HG03103 (cell line): ENCODE measurements around the gene SPIRE1.
"Not testable (repeated sequence)": the region's sequence is repeated elsewhere in the genome, so short reads cannot be mapped to it uniquely, and the experiment has no call there.

Source experiments
- ATAC-seq: cut with Tn5 transposase; IDR thresholded peaks from one replicate; pipeline ENCODE4 v1.9.1; 2021; ENCODE audit warnings: low read depth; ENCODE audit not compliant: unreplicated experiment

Gene SPIRE1

DNA sequence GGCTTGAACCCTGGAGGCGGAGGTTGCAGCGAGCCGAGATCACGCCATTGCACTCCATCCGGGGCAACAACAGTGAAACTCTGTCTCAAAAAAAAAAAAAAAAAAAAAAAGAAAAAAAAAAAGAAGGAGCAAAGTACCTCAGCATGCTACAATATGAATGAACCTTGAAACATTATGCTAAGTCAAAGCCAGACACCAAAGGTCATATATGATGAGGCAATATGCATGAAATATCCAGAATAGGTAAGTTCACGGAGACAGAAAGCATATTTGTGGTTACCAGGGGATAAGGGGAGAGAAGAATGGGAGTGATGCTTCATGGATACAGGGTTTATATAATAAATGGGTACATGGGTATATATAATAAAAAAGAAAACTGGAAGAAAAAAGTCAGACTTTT is 156.9 kb downstream of the SPIRE1 start:
- ATAC-seq: no peak

DNA sequence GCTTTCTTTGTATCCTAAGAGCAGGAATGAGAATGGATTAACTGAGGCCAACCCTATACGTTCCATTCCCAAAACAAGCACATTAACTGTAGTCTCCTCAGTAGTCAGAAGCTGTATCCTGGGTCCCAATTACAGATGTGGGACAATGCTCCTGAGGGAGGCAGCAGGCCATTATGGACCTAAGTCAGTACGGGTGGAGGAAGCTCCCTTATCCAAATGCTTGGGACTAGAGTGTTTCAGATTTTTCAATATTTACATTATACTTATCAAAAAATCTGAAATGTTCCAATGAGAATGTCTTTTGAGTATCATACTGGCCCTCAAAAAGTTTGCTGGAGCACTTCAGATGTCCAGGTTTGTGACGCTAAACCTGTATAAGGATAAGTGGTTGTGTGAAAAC is 160.1 kb downstream of the SPIRE1 start:
- no peak for ATAC-seq

DNA sequence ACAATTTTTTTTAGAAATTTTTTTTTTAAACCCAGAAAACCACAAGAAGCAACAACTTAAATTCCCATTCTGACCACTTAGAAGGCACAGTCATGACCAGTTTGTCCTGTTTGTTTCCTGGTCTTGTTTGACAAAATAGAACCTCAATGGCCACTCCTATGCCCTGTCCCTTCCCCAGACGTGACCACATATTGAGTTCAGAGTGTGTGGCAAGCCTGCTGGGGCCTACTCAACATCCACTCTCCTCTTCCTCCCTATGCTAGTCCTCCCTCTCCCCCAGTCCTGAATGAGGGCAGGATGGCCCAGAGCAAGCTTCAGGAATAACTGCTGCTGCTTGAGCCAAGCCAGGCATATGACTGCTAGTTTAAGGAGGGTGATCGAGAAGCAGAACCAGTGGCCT is 160.6 kb downstream of the SPIRE1 start:
- ATAC-seq: no peak

DNA sequence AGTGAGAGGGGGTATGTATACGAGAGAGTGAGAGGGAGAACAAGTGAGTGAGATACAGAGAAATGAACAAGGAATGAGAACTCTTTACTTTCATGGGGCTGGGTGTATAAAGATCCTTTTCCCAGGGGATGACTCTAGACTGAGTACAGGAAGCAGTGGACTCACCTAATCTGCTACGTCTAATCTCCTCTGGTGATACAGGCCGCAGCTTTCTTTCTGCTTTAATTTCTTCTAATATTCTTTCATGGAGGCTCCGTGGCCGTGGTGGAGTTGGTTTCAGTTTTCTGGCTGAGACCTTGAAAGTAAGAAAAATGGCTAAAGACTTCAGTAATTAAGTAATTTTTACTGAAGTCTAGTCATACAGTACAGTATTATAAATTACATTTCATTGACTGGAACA is 165.0 kb downstream of the SPIRE1 start:
- ATAC-seq: no peak

DNA sequence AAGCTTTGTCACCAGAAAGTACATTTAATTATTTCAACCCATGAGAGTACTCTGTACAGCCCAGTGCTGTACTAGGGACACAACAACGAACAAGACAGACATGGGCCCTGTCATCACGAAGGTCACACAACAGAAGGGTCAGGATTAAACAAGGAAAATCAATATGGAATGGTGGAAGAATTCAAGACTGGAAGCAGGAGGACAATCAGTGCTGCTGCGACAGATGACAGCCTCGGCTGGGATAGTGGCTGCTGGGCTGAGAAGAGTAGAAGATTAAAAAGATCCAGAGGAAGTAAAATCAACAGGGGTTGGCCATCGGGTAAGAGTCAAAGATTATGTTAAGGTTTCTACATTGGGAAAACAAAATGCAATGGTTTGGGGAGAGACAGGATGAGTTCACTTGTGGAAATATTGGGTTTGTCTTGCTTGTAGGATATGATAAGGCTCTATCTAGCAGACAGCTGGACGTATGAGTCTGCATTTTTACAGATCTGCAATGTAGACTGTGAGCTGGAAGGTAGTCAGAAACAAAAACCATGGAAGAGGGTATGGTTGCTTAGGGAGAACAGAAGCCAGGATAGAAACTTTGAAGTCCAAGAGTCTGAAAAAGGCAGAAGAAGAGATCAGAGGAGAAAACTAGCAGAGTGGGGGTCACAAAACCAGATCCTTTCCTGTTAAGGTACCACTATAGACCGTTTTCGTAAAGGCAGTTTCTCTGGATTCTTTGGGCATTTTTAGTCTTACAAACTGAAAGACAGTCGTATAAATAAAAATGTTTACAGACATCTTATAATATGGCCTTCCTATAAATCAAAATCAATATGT is 166.1 kb downstream of the SPIRE1 start:
- ATAC-seq: no peak

DNA sequence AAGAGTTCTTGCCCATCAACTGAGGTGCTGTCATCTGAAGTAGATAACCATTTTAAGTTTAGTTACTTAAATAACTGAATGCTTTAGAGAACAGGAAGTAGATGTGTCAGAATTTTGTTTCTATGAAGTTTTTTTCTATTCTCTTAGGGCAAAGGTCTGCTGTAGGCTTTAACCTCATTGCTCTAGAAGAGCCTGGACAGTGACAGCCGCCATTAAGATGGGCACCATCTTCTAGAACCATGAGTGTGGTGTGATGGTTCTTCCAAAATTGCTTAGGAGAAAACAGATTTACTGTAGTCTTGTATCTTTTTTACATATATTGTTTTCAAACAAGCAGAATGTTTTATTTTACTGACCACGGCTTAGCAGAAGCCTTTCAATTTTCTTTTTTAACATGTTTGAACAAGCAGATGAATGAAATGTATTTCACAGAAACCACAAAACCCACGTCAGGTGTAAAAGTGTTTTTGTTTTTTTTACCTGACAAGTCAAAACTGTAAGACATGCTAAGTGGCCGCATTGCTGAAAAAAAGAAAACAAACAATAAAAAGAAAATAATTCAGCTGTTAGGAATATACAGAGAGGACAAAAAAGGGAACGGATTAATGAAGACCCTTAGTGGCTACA is 172.3 kb downstream of the SPIRE1 start:
- ATAC-seq: no peak

DNA sequence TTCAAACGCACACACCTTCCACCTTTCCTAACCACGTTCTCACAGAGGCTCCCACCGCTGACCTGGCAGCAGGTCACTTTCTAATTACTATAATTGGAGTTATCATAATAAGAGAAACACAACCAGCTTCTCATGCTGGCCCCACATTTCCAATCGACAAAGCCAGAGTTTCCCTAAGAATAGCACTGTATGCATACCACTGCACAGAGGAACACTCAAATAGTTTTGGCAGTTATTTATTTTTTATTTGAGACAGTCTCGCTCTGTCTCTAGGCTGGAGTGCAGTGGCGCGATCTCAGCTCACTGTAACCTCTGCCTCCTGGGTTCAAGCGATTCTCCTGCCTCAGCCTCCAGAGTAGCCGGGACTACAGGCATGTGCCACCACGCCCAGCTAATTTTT is 176.0 kb downstream of the SPIRE1 start:
- not testable (repeated sequence) for ATAC-seq

DNA sequence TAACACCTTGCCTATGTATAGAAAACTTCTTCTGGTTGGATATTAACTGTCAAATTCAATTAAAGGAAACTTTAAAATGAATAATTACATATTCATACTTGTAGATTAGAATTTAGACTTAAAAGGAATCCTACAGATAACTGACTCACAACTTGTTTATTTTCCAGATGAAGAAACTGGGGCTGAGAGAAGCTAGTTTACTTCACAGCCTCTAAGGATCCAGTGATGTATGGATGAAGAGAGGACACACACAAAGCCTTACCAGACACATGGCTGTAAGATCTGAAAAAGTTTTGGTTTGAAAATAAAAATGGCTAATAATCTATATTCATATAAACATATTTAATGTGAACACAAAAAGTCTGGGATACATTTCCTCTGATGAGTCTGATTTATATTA is 177.9 kb downstream of the SPIRE1 start:
- ATAC-seq: no peak

DNA sequence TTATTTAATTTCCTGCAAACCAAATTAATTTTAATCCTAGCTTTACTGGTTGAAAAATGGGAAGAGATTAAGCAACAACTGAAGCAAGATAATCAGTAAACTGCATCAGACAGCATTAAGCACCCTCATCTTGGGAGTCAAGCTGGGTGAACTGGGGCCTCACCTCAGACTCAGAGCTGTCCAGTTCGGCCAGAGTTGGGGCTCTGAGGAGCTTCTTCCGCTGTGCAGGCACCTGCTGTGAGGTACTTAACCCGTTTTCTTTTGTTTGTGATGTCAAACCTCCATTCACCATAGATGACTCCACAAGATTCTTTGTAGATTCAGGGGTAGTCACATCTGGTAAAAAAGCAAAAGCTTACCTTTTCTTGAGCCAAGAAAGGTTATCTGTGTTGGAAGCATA is 178.4 kb downstream of the SPIRE1 start:
- no peak for ATAC-seq

DNA sequence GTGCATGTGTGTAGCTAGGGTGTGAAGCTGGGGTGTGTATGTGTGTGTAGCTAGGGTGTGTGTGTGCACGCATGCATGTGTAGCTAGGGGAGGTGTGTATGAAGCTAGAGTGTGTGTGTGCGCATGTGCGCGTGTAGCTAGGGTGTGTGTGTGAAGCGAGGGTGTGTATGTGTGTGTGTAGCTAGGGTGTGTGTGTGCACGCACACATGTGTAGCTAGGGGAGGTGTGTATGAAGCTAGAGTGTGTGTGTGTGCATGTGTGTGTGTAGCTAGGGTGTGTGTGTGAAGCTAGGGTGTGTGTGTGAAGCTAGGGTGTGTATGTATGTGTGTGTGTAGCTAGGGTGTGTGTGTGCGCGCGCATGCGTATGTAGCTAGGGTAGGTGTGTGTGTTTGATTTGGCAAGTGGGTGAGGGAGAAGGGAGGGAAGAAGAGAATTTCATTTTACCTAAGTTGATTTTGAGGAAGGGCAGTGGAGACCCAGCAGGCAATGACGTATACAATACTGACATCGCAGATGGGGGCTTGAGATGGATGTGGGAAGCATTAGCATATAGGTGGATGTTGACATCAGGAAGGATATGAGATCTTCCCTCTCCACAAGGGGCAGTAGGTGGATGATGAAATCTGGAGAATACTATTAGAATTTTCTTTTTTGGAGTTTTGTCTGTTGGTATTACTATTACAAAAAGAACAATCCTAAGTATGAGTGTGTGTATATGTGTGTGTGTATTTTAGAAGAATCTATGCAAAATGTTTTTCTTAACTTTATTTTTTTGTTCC is 179.4 kb downstream of the SPIRE1 start:
- no peak for ATAC-seq

DNA sequence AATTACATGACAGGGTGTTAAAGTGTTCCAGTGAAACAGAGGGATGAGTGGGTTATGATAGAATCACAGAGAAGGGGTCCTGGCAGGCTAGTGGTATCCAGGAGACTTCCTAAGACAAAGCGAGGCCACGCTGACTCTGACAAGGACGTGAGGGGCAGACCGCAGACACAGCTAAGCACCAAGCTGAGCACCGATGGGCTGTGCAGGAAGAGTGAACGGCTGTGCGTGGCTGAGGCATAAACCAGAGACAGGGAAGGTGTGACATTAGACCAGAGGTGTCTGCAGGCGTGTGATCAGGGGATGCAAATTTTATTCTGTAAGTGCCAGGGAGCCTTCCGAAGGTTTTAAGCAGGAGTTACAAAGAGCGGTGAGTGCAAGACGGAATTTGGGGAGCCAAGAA is 180.3 kb downstream of the SPIRE1 start:
- no peak for ATAC-seq

DNA sequence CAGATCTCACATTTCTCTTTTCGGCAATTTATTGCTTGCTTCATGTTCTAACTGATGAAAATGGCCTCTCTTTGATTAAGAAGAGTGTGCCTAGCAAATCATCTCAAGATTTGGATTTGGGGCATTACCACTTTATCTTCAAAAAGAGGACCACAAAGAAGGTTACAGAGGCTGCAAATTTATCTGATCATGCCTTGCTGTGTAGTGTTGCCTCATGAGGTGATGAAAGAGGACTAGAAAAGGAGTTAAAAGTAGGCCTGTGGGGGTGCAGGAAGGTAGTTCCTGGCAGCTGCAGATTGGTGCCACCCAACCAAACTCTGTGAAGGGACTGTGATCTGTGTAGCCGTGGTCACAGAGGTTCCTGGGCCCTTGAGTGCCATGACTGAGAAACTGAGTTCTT is 181.0 kb downstream of the SPIRE1 start:
- ATAC-seq: no peak

DNA sequence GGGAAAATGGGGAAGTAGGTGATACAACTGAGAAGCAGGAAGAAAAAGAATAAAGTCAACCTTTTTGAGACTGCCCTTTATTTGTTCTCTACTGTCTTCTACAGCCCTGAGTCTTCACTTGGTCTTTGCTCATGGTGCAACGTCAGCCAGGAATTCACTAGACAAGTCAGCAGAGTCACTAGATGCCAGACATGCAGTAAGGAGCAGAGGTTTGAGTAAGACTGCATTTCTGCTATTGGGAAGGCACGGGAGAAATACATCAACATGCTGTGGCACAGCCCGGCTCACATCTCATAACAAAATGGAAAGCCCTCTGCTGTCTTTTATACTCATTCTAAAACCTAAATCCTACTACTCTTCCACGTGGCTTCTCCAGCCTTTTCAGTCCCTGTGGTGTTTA is 183.0 kb downstream of the SPIRE1 start:
- no peak for ATAC-seq

DNA sequence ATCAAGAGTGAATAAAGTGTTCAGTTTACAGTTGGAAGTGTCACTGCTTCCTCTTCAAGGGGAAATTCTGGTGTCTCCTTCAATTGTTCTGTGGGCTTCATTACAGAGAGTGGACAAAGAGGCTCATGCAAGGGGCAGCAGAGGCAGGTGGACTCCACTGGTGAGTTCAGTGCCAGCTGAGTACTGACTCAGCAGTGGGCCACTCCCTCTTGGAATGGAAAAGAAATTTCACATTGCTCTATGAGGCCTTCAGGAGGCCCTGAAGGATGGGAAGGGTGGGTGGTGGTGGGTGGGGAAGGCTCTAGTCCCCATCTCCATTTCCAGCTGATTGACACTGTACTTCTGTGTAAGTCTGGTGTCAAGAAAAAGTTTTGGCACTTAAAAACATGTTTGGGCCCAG is 183.8 kb downstream of the SPIRE1 start:
- ATAC-seq: no peak

DNA sequence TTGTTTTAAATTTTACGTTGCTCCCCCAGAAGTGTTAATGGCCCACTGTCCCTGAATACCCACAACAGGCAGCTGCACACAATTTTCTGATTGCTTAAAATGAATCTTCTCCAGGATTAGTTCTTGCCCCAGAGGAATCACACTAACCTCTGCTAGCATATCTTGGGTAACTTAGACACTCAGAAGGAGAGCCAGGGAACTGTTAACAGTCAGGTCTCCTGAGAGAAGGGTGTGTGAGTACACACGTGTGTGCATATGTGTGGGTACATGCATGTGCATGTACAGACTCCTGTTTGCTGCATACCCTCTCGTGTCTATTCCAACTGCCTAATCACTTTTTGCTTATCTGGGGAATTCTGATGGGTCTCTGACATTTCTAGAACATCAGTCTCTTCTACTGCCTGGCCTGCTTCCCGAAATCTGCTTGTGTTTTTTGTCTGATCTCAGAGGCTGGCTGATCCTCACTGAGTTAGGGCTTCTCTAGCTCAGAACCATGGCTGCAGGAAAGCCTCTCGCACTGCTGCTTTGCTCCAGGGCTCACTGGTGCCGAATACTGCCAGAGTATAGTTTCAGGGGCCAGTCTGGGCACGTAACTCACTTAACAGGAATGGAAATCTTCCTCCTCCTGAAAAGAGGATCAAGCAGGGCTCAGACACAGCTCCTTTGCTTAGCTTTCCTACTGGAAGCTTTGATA is 187.4 kb downstream of the SPIRE1 start:
- ATAC-seq: no peak

DNA sequence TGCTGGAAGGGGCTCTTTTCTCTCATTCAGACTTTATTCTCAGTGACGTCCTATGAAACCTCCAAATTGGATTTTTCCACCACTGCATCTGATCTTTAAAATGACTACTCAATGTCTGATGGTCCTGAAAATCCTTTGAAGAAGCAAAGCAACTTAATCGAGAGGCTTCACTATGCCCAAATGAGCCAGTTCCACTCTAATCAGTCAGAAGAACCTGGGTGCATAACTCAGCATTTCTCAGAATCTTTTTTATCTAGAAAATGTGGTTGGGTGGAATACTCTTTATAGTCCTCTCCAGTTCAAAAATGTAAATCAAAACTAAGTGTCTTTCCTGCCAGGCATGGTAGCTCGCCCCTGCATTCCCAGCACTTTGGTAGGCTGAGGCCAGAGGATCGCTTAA is 189.5 kb downstream of the SPIRE1 start:
- no peak for ATAC-seq

DNA sequence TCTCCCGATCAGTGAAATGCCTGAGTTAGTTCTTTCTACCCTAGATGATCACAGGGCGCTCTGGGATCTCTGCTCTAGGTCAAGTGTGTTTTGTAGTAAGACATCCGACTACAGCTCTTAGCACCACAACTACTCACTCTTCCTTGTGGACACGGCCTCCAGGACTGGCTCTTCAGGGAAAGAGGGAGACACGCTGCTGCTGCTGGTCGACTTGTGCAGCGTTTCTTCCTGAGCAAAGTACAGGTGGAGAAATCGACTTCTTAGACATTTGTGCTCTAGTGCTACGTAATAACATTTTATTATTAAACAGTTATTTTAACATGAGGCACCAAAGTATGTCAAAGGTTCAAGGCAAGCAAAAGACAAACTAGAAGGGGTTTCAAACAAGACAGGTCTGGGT is 193.2 kb downstream of the SPIRE1 start:
- no peak for ATAC-seq

DNA sequence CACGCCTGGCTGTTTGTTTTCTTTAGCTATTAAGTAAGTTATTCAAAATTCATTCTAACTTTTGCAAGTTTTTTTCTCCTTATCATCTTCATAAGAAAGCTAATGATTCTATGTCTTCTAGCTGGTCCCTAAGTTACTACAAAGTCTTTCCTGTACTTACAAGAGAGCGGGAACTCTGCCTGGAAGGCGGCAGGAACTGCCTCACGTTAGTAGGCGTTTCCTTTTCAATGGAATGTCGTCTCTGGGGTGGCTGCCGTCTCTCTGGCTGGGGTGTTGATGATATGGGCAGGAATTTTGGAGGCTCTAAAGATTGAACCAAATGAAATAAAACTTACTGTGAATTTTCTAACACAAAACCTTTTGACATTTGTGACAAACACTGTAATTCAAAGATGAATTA is 194.7 kb downstream of the SPIRE1 start:
- ATAC-seq: no peak

DNA sequence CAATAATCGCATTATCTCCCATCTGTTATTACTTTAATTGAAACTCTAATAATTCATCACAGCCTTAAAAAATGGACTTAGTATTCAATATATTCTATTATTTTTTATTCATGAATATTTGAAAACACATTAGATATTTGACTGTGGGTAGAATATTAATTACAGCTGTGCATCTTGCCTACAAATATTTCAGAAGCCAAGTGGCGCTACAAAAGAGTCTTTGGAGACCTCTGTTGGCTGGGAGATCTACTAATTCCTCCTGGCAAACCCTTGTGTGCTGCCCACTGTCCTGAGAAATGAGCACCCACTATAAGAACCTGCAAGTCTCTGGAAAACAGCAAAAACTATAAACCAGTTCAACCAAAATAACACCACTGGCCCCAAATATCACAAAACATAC is 195.7 kb downstream of the SPIRE1 start:
- ATAC-seq: no peak

DNA sequence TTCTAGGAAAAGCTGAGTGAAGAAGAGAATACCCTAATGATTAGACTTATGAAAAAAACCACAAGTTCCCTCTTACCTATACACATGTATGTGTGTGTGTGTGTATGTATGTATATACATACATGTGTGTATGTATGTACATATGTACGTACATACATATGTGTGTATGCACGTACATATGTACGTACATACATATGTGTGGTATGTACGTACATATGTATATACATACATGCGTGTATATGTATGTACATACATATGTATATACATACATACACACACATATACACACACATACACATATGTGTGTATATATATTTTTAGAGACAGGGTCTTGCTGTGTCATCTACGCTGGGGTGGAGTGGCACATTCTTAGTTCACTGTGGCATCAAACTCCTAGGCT is 196.6 kb downstream of the SPIRE1 start:
- no peak for ATAC-seq

DNA sequence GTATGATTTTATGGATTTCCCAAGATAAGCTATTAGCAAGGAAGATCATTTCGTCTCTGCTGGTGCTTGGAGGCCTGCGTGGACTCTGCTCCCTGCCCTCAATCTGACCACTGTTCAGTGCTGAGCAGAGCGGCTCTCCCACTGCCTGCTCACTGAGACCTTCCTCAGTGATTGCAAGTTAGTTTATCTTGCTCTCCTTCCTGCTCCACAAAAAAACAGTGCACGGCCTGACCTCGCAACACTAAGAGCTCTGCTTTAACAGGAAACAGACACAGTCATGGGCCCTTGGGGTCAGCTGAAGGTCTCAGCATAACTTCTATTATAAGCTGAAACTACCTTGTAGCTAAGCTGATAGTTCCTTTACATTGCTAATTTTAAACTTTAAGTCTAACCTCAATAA is 197.0 kb downstream of the SPIRE1 start:
- ATAC-seq: no peak
